ENCODE measurements around the gene VCP. TPM values are rescaled to one million over a fixed set of nuclear protein-coding genes. Genes with fewer than 3 reads are reported as not detected.

Gene VCP
- total RNA-seq, 2 donors from 2014 or later, result 171 to 234 TPM

GRCh38 chr9:35074141-35074540 lies 1.7 kb upstream of the VCP start:
- intact Hi-C loops (cut with DNase I), result loop anchor here in 1 of 2 donors (10.0 kb wide), 1 partner anchor 79 kb away; no protein-coding TSS in a partner anchor
- ATAC-seq (no peak), DNase-seq (no peak)

- no peak for ATAC-seq
- DNase-seq, result no peak
- intact Hi-C loops (cut with DNase I), result loop anchor here in 1 of 2 donors (2.0 to 10.0 kb wide), 2 partner anchors 30 to 78 kb away; partner anchors contain the start of gene STOML2
These were observed 821 bp upstream of the VCP start for GRCh38 chr9:35073279-35073612.

- DNase-seq (peak; percentile 91), ATAC-seq (peak; percentile 83 to 91)
- intact Hi-C loops (cut with DNase I), result loop anchor here in 1 of 2 donors (2.0 to 10.0 kb wide), 2 partner anchors 31 to 77 kb away; partner anchors contain the start of gene STOML2
These were observed 488 bp downstream of the VCP start for GRCh38 chr9:35071814-35072460.

GRCh38 chr9:35070823-35071813 lies 1.3 kb downstream of the VCP start:
- ATAC-seq (no peak), DNase-seq (no peak)
- intact Hi-C loops (cut with DNase I), result loop anchor here in 1 of 2 donors (10.0 kb wide), 1 partner anchor 76 kb away; no protein-coding TSS in a partner anchor

GRCh38 chr9:35069020-35069419 lies 3.4 kb downstream of the VCP start:
- DNase-seq, result no peak
- no peak for ATAC-seq
- intact Hi-C loops (cut with DNase I), result no loop called here

- intact Hi-C loops (cut with DNase I), result no loop called here
- DNase-seq (no peak), ATAC-seq (no peak)
These were observed 5.4 kb downstream of the VCP start for GRCh38 chr9:35067056-35067455.

GRCh38 chr9:35060548-35061207 lies 11.7 kb downstream of the VCP start:
- intact Hi-C loops (cut with DNase I), result no loop called here

GRCh38 chr9:35059438-35059837 lies 13.0 kb downstream of the VCP start:
- DNase-seq (no peak), ATAC-seq (no peak)
- intact Hi-C loops (cut with DNase I), result no loop called here

More at GRCh38 chr9:35060548-35061207, 11.7 kb downstream of the VCP start:
- ATAC-seq, result no peak
- DNase-seq, result no peak

- DNase-seq (no peak), ATAC-seq (no peak)
- intact Hi-C loops (cut with DNase I), result no loop called here
These were observed 15.2 kb downstream of the VCP start for GRCh38 chr9:35057271-35057620.

GRCh38 chr9:35056571-35057270 lies 15.7 kb downstream of the VCP start:
- intact Hi-C loops (cut with DNase I), result no loop called here
- ATAC-seq (no peak), DNase-seq (no peak)

- intact Hi-C loops (cut with DNase I), result loop anchor here in 1 of 2 donors (5.0 kb wide), 1 partner anchor 153 kb away; no protein-coding TSS in a partner anchor
- DNase-seq (no peak), ATAC-seq (no peak)
These were observed 17.4 kb downstream of the VCP start for GRCh38 chr9:35054871-35055644.

- no peak for ATAC-seq
- intact Hi-C loops (cut with DNase I), result loop anchor here in 1 of 2 donors (5.0 kb wide), 1 partner anchor 152 kb away; no protein-coding TSS in a partner anchor
These were observed 18.1 kb downstream of the VCP start for GRCh38 chr9:35054185-35054835.

GRCh38 chr9:35051069-35051967 lies 21.1 kb downstream of the VCP start:
- intact Hi-C loops (cut with DNase I), result loop anchor here in 1 of 2 donors (5.0 kb wide), 1 partner anchor 149 kb away; no protein-coding TSS in a partner anchor
- peak; percentile 79 to 82 for ATAC-seq
- DNase-seq, result peak; percentile 40

More at GRCh38 chr9:35054185-35054835, 18.1 kb downstream of the VCP start:
- DNase-seq, result no peak

GRCh38 chr9:35048511-35048910 lies 23.9 kb downstream of the VCP start:
- no peak for DNase-seq
- ATAC-seq, result no peak
- intact Hi-C loops (cut with DNase I), result loop anchor here in 1 of 2 donors (10.0 kb wide), 1 partner anchor 144 kb away; no protein-coding TSS in a partner anchor

- DNase-seq, result no peak
- intact Hi-C loops (cut with DNase I), result loop anchor here in 1 of 2 donors (10.0 kb wide), 1 partner anchor 139 kb away; no protein-coding TSS in a partner anchor
- no peak for ATAC-seq
These were observed 28.4 kb downstream of the VCP start for GRCh38 chr9:35044071-35044470.

- ATAC-seq, result no peak
- intact Hi-C loops (cut with DNase I), result loop anchor here in 1 of 2 donors (10.0 kb wide), 1 partner anchor 138 kb away; no protein-coding TSS in a partner anchor
- no peak for DNase-seq
These were observed 29.4 kb downstream of the VCP start for GRCh38 chr9:35042891-35043545.
